GM23248 (cell line): ENCODE results near the gene PTPRS. TPM values are rescaled to one million over a fixed set of nuclear protein-coding genes. Genes with fewer than 3 reads are reported as not detected.
"Not testable (repeated sequence)": the region's sequence is repeated elsewhere in the genome, so short reads cannot be mapped to it uniquely, and the experiment has no call there.

Experiments used
- DNase-seq: peaks from one replicate; pipeline ENCODE4 v3.0.0-alpha.2; 2015
- H2AFZ ChIP-seq: fragments of 200-600 bp; sonication (generic); 2 replicates; pipeline ENCODE4 v1.6.1; 2016; ENCODE audit warnings: antibody characterized with exemption
- H3F3A ChIP-seq: fragments of 200-600 bp; sonication (generic); 2 replicates; pipeline ENCODE4 v1.6.1; 2016; ENCODE audit warnings: mild to moderate bottlenecking, antibody characterized with exemption, mixed run types; ENCODE audit not compliant: insufficient read depth
- H3K27ac ChIP-seq: fragments of 200-600 bp; sonication (generic); 2 replicates; pipeline ENCODE4 v1.5.1; 2016; ENCODE audit warnings: mild to moderate bottlenecking
- H3K27me3 ChIP-seq: fragments of 200-600 bp; sonication (generic); replicated peaks from 2 replicates; pipeline ENCODE4 v1.6.1; 2016; ENCODE audit warnings: mild to moderate bottlenecking; ENCODE audit not compliant: insufficient read depth
- H3K36me3 ChIP-seq: fragments of 200-600 bp; sonication (generic); 2 replicates; pipeline ENCODE4 v1.6.1; 2016; ENCODE audit warnings: low read depth, mild to moderate bottlenecking
- H3K4me1 ChIP-seq: fragments of 200-600 bp; sonication (generic); 2 replicates; pipeline ENCODE4 v1.6.1; 2016; ENCODE audit warnings: mild to moderate bottlenecking; ENCODE audit not compliant: insufficient read depth
- H3K4me2 ChIP-seq: fragments of 200-600 bp; sonication (generic); one replicate; pipeline ENCODE4 v1.6.1; 2016; ENCODE audit warnings: mild to moderate bottlenecking; ENCODE audit not compliant: unreplicated experiment
- H3K4me3 ChIP-seq: fragments of 200-600 bp; sonication (generic); 2 replicates; pipeline ENCODE4 v1.5.1; 2016; ENCODE audit warnings: mild to moderate bottlenecking
- H3K79me2 ChIP-seq: fragments of 200-600 bp; sonication (generic); 2 replicates; pipeline ENCODE4 v1.6.1; 2016; ENCODE audit warnings: mild to moderate bottlenecking; ENCODE audit not compliant: insufficient read depth
- H3K9ac ChIP-seq: fragments of 200-600 bp; sonication (generic); 2 replicates; pipeline ENCODE4 v1.6.1; 2016; ENCODE audit warnings: mild to moderate bottlenecking
- H3K9me2 ChIP-seq: fragments of 200-600 bp; sonication (generic); 2 replicates; pipeline ENCODE4 v1.6.1; 2016; ENCODE audit warnings: mixed run types, mild to moderate bottlenecking, moderate library complexity; ENCODE audit not compliant: insufficient read depth
- H3K9me3 ChIP-seq: fragments of 200-600 bp; sonication (generic); one replicate; pipeline ENCODE4 v1.6.1; 2017; ENCODE audit warnings: low read depth
- H4K20me1 ChIP-seq: fragments of 200-600 bp; sonication (generic); 2 replicates; pipeline ENCODE4 v1.6.0; 2016; ENCODE audit not compliant: insufficient read depth
- EZH2 ChIP-seq: fragments of 200-600 bp; sonication (generic); IDR thresholded peaks from 2 replicates; pipeline ENCODE4 v1.6.1; 2018; ENCODE audit warnings: antibody characterized with exemption, mild to moderate bottlenecking; ENCODE audit not compliant: insufficient read depth, poor library complexity, severe bottlenecking
- EZH2phosphoT487 ChIP-seq: fragments of 200-600 bp; sonication (generic); IDR thresholded peaks from 2 replicates; pipeline ENCODE4 v1.6.1; 2018; ENCODE audit warnings: antibody characterized with exemption, moderate library complexity, mild to moderate bottlenecking, low read depth; ENCODE audit not compliant: insufficient read depth
- WGBS, 2 experiments: methylation state at CpG; one replicate each; pipeline ENCODE4 v1.1.6; 2015 to 2017; ENCODE audit warnings: low lambda C conversion rate in 2 of 2, low coverage in 1 of 2; ENCODE audit errors: missing lambda C conversion rate in 2 of 2; 5-methylcytosine and 5-hydroxymethylcytosine counted together
- in situ Hi-C: fragments of 300-500 bp; cut with MboI; formaldehyde crosslinking; loops from 2 replicates; pipeline ENCODE4 v1.15.0; 2020
- polyA plus RNA-seq: library from polyadenylated mRNA; unstranded; fragments of >200 nt; fragmentation: Nextera tagmentation; extraction: Ambion mirVana; gene quantifications from 2 replicates; pipeline ENCODE4 v1.2.1, GENCODE V29; 2016
- total RNA-seq: library from RNA; depleted of rRNA; stranded (reverse); fragments of >200 nt; shearing (Covaris generic); gene quantifications from 2 replicates; pipeline ENCODE4 v1.2.3, GENCODE V29; 2014

Gene PTPRS
- total and polyA plus RNA-seq, 2 experiments from 2014 or later: 20.2 to 196 TPM

DNA sequence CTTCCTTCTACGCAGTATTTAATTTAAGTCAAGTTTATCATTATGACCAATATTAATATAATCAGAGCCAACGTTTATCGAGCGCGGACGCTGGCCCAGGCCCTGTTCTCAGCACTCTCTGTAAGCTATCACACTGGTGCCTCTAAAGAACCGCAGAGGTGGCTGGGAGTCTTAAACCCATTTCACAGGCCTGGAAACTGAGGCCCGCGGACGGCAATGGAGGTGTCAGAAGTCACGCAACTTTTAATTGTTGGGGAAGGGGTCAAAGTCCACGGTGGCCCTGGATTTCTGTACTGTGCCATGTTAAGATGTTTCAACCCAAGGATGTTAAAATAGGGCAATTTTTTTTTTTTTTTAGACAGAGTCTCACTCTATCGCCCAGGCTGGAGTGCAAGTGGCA is 8.8 kb downstream of the PTPRS start:
- H3F3A ChIP-seq: no peaks in the 10 kb centered on the region
- H3K79me2 ChIP-seq: no peaks in the 10 kb centered on the region
- H3K9me3 ChIP-seq: no peaks in the 10 kb centered on the region
- 97 to 98% methylated on average over 13 of the region's 13 CpGs for WGBS, 2 experiments
- H3K27me3 ChIP-seq: no peaks in the 10 kb centered on the region
- in situ Hi-C loops: no loop called here
- no peak for DNase-seq
- TF ChIP-seq EZH2: no peak
- TF ChIP-seq EZH2phosphoT487: no peak
- no peak overlapping the region for H3K27ac ChIP-seq
- H3K9me2 ChIP-seq: no peaks in the 10 kb centered on the region
- H3K9ac ChIP-seq: no peak overlapping the region
- no peak overlapping the region for H2AFZ ChIP-seq
- H3K4me1 ChIP-seq: no peaks in the 10 kb centered on the region
- no peaks in the 10 kb centered on the region for H3K36me3 ChIP-seq
- H3K4me3 ChIP-seq: no peak overlapping the region
- no peaks in the 10 kb centered on the region for H4K20me1 ChIP-seq
- no peak overlapping the region for H3K4me2 ChIP-seq

DNA sequence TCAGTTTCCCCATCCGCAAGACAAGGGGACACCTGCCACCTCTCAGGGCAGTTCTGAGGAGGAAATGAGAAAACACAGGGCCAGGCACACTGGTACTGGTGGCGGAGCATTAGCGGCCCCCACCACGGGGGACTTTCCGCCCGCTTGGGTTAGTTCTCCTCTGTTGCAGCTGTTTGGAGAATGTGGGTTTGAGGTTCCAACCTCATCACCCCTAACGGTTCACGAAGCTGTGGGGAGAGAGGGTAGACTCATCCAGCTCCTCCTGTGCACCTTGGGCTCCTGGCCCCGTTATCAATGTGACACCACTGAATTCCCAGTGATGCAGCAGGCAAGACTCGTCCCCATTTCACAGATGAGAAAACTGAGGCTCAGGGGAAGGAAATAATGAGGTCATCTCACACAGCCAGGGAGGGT is 10.3 kb downstream of the PTPRS start:
- Histone ChIP-seq H3K9me2 (no peaks in the 10 kb centered on the region), H3K36me3 (no peaks in the 10 kb centered on the region), H3K4me3 (no peak overlapping the region), H3K4me1 (no peaks in the 10 kb centered on the region), H3K9me3 (no peaks in the 10 kb centered on the region), H3K27me3 (no peaks in the 10 kb centered on the region), H3K9ac (no peak overlapping the region), H3K79me2 (no peaks in the 10 kb centered on the region), H4K20me1 (no peaks in the 10 kb centered on the region), H2AFZ (no peak overlapping the region), H3K27ac (no peak overlapping the region), H3F3A (no peaks in the 10 kb centered on the region), H3K4me2 (no peak overlapping the region)
- in situ Hi-C loops: no loop called here
- WGBS, 2 experiments: 90 to 94% methylated on average over 10 of the region's 10 CpGs
- TF ChIP-seq EZH2phosphoT487 (no peak), EZH2 (no peak)
- DNase-seq: no peak

DNA sequence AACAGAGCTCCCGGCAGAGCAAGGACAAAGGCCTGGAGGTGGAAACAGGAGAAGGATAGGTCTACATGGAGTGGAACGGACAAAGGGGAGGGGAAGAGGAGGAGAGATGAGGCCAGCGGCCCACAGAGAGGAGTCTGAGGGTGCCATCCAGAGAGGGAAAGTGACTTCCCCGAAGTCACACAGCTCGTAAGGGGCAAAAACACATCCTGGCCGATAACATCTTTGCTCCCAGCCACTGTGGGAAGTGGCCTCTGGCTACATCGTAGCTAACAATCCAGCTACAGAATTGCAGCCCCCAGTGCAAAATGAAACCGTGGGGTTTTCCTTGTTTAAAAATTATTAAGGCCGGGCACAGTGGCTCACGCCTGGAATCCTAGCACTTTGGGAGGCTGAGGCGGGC is 11.5 kb downstream of the PTPRS start:
- no peaks in the 10 kb centered on the region for H3K4me1 ChIP-seq
- H3K79me2 ChIP-seq: no peaks in the 10 kb centered on the region
- no peak overlapping the region for H3K9ac ChIP-seq
- no peak for DNase-seq
- H3F3A ChIP-seq: no peaks in the 10 kb centered on the region
- WGBS, 2 experiments: 92% methylated on average over 10 to 11 of the region's 11 CpGs
- no peak overlapping the region for H2AFZ ChIP-seq
- H3K27me3 ChIP-seq: no peaks in the 10 kb centered on the region
- H3K4me3 ChIP-seq: no peak overlapping the region
- H3K4me2 ChIP-seq: no peak overlapping the region
- no peaks in the 10 kb centered on the region for H3K36me3 ChIP-seq
- H3K9me2 ChIP-seq: no peaks in the 10 kb centered on the region
- no peak overlapping the region for H3K27ac ChIP-seq
- in situ Hi-C loops: no loop called here
- TF ChIP-seq EZH2 (no peak), EZH2phosphoT487 (no peak)
- no peaks in the 10 kb centered on the region for H4K20me1 ChIP-seq
- H3K9me3 ChIP-seq: no peaks in the 10 kb centered on the region

DNA sequence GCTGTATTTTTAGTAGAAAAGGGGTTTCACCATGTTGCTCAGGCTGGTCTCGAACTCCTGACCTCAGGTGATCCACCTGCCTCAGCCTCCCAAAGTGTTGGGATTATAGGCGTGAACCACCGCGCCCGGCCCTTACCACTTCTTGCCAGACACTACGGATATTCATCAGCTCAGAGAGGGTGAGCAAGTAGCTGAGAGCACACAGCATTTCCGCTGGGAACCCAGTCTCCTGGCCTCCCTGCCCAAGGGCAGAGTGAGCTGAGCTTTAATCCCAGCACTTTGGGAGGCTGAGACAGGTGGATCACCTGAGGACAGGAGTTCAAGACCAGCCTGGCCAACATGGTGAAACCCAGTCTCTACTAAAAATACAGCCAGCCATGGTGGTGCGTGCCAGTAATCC is 12.2 kb downstream of the PTPRS start:
- H3K9ac ChIP-seq, DNase-seq, H3K9me2 ChIP-seq, H3K36me3 ChIP-seq, H2AFZ ChIP-seq, H3K27me3 ChIP-seq, H3K4me3 ChIP-seq, H3K4me1 ChIP-seq, H4K20me1 ChIP-seq, in situ Hi-C loops, H3K79me2 ChIP-seq, H3K4me2 ChIP-seq, H3K27ac ChIP-seq, H3K9me3 ChIP-seq, H3F3A ChIP-seq: not testable (repeated sequence)
- 95 to 98% methylated on average over 8 of the region's 8 CpGs for WGBS, 2 experiments

DNA sequence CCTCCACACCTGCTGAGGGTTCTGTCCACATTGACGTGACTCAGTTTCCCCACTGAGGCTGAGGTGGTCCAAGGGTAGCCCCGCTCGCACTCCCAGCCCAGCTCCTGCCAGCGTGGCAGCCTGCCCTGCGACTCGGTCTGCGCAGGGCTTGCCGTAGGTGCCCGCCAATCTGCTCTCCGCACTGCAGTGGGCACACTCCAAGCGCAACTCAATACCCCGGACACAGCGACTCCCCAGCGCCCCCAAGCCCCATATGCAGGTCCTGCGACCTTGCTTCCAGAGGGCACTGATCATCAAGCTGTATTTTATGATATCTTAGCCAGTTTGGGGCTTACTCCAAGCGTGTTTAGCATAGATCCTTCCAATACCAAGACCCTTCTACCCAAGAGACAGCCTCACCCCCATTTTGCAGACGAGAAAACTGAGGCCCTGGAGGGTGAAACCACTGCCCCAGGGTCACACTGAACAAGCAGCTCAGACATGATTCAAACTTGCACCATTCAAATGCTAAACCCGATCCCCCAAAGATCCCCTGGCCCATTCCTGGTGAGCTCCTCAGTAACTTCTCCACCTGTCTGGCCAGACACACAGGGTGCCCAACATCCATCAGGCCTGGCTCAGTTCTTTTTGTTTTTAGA is 13.5 kb downstream of the PTPRS start:
- no peaks in the 10 kb centered on the region for H3K4me1 ChIP-seq
- no peak overlapping the region for H3K9ac ChIP-seq
- no peak overlapping the region for H2AFZ ChIP-seq
- TF ChIP-seq EZH2: no peak
- TF ChIP-seq EZH2phosphoT487: no peak
- H4K20me1 ChIP-seq: no peaks in the 10 kb centered on the region
- H3K4me3 ChIP-seq: no peak overlapping the region
- no peaks in the 10 kb centered on the region for H3K27me3 ChIP-seq
- no peaks in the 10 kb centered on the region for H3K9me2 ChIP-seq
- no peak overlapping the region for H3K27ac ChIP-seq
- H3K4me2 ChIP-seq: no peak overlapping the region
- H3K79me2 ChIP-seq: no peaks in the 10 kb centered on the region
- no peaks in the 10 kb centered on the region for H3F3A ChIP-seq
- no peaks in the 10 kb centered on the region for H3K9me3 ChIP-seq
- DNase-seq: no peak
- H3K36me3 ChIP-seq: no peaks in the 10 kb centered on the region
- WGBS, 2 experiments: 78 to 79% methylated on average over 18 of the region's 18 CpGs
- in situ Hi-C loops: no loop called here
